H9 (cell line): ENCODE measurements around the gene PCYT2. TPM values are rescaled to one million over a fixed set of nuclear protein-coding genes. Genes with fewer than 3 reads are reported as not detected.

Source experiments
- DNase-seq: peaks from one replicate; pipeline ENCODE4 v3.0.0-alpha.2; 2017
- H2AFZ ChIP-seq: one replicate; pipeline ENCODE4 v1.6.1; 2013; ENCODE audit warnings: mild to moderate bottlenecking, low read length, control low read depth, moderate library complexity
- H2AK5ac ChIP-seq: 2 replicates; pipeline ENCODE4 v1.6.1; 2013; ENCODE audit warnings: low read length, control low read depth, mixed read lengths; ENCODE audit not compliant: insufficient read length
- H2BK120ac ChIP-seq: one replicate; pipeline ENCODE4 v1.6.1; 2013; ENCODE audit warnings: low read depth, mild to moderate bottlenecking, low read length, control low read depth, inconsistent platforms; ENCODE audit not compliant: poor library complexity, severe bottlenecking
- H2BK12ac ChIP-seq: 2 replicates; pipeline ENCODE4 v1.6.1; 2013; ENCODE audit warnings: low read length, control low read depth, mixed read lengths, low read depth; ENCODE audit not compliant: insufficient read length
- H2BK15ac ChIP-seq: 2 replicates; pipeline ENCODE4 v1.6.1; 2013; ENCODE audit warnings: low read depth, low read length, control low read depth
- H2BK20ac ChIP-seq: one replicate; pipeline ENCODE4 v1.6.1; 2013; ENCODE audit warnings: low read depth, mild to moderate bottlenecking, low read length, control low read depth, inconsistent platforms; ENCODE audit not compliant: poor library complexity, severe bottlenecking
- H2BK5ac ChIP-seq: 2 replicates; pipeline ENCODE4 v1.6.1; 2013; ENCODE audit warnings: low read length, control low read depth, mixed read lengths; ENCODE audit not compliant: insufficient read length
- H3K14ac ChIP-seq: 2 replicates; pipeline ENCODE4 v1.6.1; 2013; ENCODE audit warnings: low read length, control low read depth; ENCODE audit not compliant: insufficient read depth
- H3K18ac ChIP-seq: 2 replicates; pipeline ENCODE4 v1.6.1; 2013; ENCODE audit warnings: low read depth, mild to moderate bottlenecking, mixed read lengths, low read length, control low read depth; ENCODE audit not compliant: insufficient read length
- H3K23ac ChIP-seq: 2 replicates; pipeline ENCODE4 v1.6.1; 2013; ENCODE audit warnings: low read length, control low read depth, mixed read lengths, low read depth; ENCODE audit not compliant: insufficient read length
- H3K23me2 ChIP-seq: 2 replicates; pipeline ENCODE4 v1.6.1; 2013; ENCODE audit warnings: low read depth, mild to moderate bottlenecking, mixed read lengths, low read length, control low read depth; ENCODE audit not compliant: insufficient read length, poor library complexity, severe bottlenecking
- H3K27ac ChIP-seq: 2 replicates; pipeline ENCODE4 v1.5.1; 2013; ENCODE audit warnings: low read length, control low read depth, mixed read lengths, low read depth; ENCODE audit not compliant: insufficient read length
- H3K27me3 ChIP-seq: 2 replicates; pipeline ENCODE4 v1.6.1; 2013; ENCODE audit warnings: low read length, control low read depth, inconsistent platforms; ENCODE audit not compliant: insufficient read depth
- H3K4ac ChIP-seq: 2 replicates; pipeline ENCODE4 v1.6.1; 2013; ENCODE audit warnings: low read depth, mild to moderate bottlenecking, control low read depth, inconsistent platforms, low read length, moderate library complexity
- H3K4me1 ChIP-seq: 2 replicates; pipeline ENCODE4 v1.6.1; 2013; ENCODE audit warnings: low read length, control low read depth, inconsistent platforms; ENCODE audit not compliant: insufficient read depth
- H3K4me2 ChIP-seq: 2 replicates; pipeline ENCODE4 v1.6.1; 2013; ENCODE audit warnings: low read length, control low read depth, mixed read lengths; ENCODE audit not compliant: insufficient read length, insufficient read depth
- H3K56ac ChIP-seq: 2 replicates; pipeline ENCODE4 v1.6.1; 2013; ENCODE audit warnings: low read depth, mild to moderate bottlenecking, mixed read lengths, low read length, control low read depth; ENCODE audit not compliant: insufficient read length
- H3K79me1 ChIP-seq: 2 replicates; pipeline ENCODE4 v1.6.1; 2013; ENCODE audit warnings: low read depth, mild to moderate bottlenecking, moderate library complexity, low read length, control low read depth, inconsistent platforms; ENCODE audit not compliant: insufficient read depth, poor library complexity, severe bottlenecking
- H3K79me2 ChIP-seq: 2 replicates; pipeline ENCODE4 v1.6.1; 2013; ENCODE audit warnings: low read length, control low read depth, inconsistent platforms; ENCODE audit not compliant: insufficient read depth
- H3K9ac ChIP-seq: 2 replicates; pipeline ENCODE4 v1.6.1; 2013; ENCODE audit warnings: low read length, control low read depth, mixed read lengths; ENCODE audit not compliant: insufficient read length; ENCODE audit errors: extremely low read depth
- H3K9me3 ChIP-seq: one replicate; pipeline ENCODE4 v1.6.1; 2013; ENCODE audit warnings: low read depth, low read length, inconsistent platforms; ENCODE audit not compliant: control insufficient read depth
- H3T11ph ChIP-seq: one replicate; pipeline ENCODE4 v1.6.1; 2013; ENCODE audit warnings: mild to moderate bottlenecking, low read length, control low read depth, inconsistent platforms
- H4K20me1 ChIP-seq: one replicate; pipeline ENCODE4 v1.6.1; 2013; ENCODE audit not compliant: control insufficient read depth, insufficient read length, insufficient read depth
- H4K5ac ChIP-seq: 2 replicates; pipeline ENCODE4 v1.6.1; 2013; ENCODE audit warnings: low read depth, mild to moderate bottlenecking, mixed read lengths, low read length, control low read depth; ENCODE audit not compliant: insufficient read length
- H4K8ac ChIP-seq: replicated peaks from 2 replicates; pipeline ENCODE4 v1.6.1; 2013; ENCODE audit warnings: low read length, control low read depth, mixed read lengths, low read depth; ENCODE audit not compliant: insufficient read length
- H4K91ac ChIP-seq: 2 replicates; pipeline ENCODE4 v1.6.1; 2013; ENCODE audit warnings: low read depth, mild to moderate bottlenecking, moderate library complexity, mixed read lengths, low read length, control low read depth; ENCODE audit not compliant: insufficient read length
- H3K27ac Mint-ChIP-seq, 3 experiments: 2 replicates in 2 of 3; 3 replicates in 1 of 3; pipeline ENCODE4 v1.8.0; 2020 to 2021; ENCODE audit warnings: mixed read lengths in 3 of 3, mild to moderate bottlenecking in 1 of 3, moderate library complexity in 1 of 3
- H3K27me3 Mint-ChIP-seq: 2 replicates; pipeline ENCODE4 v1.8.0; 2021; ENCODE audit warnings: low read depth, mild to moderate bottlenecking, moderate library complexity, mixed read lengths
- H3K36me3 Mint-ChIP-seq, 3 experiments: 2 replicates in 2 of 3; 3 replicates in 1 of 3; pipeline ENCODE4 v1.8.0; 2020 to 2021; ENCODE audit warnings: low read depth in 3 of 3, mixed read lengths in 3 of 3; ENCODE audit not compliant: insufficient read depth in 1 of 3
- H3K4me1 Mint-ChIP-seq, 2 experiments: 2 replicates each; pipeline ENCODE4 v1.8.0; 2020; ENCODE audit warnings: mixed read lengths in 2 of 2
- H3K4me3 Mint-ChIP-seq, 2 experiments: 2 replicates in 1 of 2; 3 replicates in 1 of 2; pipeline ENCODE4 v1.8.0; 2020 to 2021; ENCODE audit warnings: mild to moderate bottlenecking in 2 of 2, mixed read lengths in 2 of 2, moderate library complexity in 1 of 2
- H3K9me3 Mint-ChIP-seq, 2 experiments: 2 replicates in 1 of 2; 3 replicates in 1 of 2; pipeline ENCODE4 v1.8.0; 2020; ENCODE audit warnings: mild to moderate bottlenecking in 2 of 2, mixed read lengths in 2 of 2, moderate library complexity in 1 of 2
- CTCF ChIP-seq: fragments of 200-600 bp; sonication (generic); conservative IDR thresholded peaks from 3 replicates; pipeline ENCODE4 v1.8.0; 2021; ENCODE audit warnings: antibody characterized with exemption, mild to moderate bottlenecking
- WGBS: extraction: QIAGEN DNeasy Blood & Tissue Kit; methylation state at CpG from one replicate; pipeline ENCODE4 v1.1.7; 2013; ENCODE audit warnings: missing lambda C conversion rate, low lambda C conversion rate, mixed read lengths; ENCODE audit not compliant: insufficient read length; ENCODE audit errors: extremely low coverage; 5-methylcytosine and 5-hydroxymethylcytosine counted together
- total RNA-seq: library from RNA; stranded (reverse); gene quantifications from 2 replicates; pipeline ENCODE4 v1.2.1, GENCODE V29; 2021

The PCYT2 gene
- total RNA-seq, 1 experiment from 2014 or later, result 24.5 TPM

GRCh38 chr17:81905993-81906392, 5.2 kb downstream of the PCYT2 start:
- H2BK12ac ChIP-seq, result no peak overlapping the region
- H4K20me1 ChIP-seq, result no peaks in the 10 kb centered on the region
- H3K27ac Mint-ChIP-seq, result no peak overlapping the region
- no peak overlapping the region for H2BK5ac ChIP-seq
- no peak overlapping the region for H3K56ac ChIP-seq
- no peak overlapping the region for H3K27ac ChIP-seq
- no peak overlapping the region for H3T11ph ChIP-seq
- H3K9me3 ChIP-seq, result no peaks in the 10 kb centered on the region
- H4K91ac ChIP-seq, result no peak overlapping the region
- no CpG with 5 or more reads among the region's 10 CpGs for WGBS
- no peak overlapping the region for H3K4ac ChIP-seq
- no peak overlapping the region for H2AFZ ChIP-seq
- peaks cover 7% of the 10 kb centered on the region for H3K27me3 Mint-ChIP-seq
- H3K9ac ChIP-seq, result no peak overlapping the region
- no peak overlapping the region for H2BK120ac ChIP-seq
- H2BK15ac ChIP-seq, result no peak overlapping the region
- H3K4me2 ChIP-seq, result no peak overlapping the region
- no peak overlapping the region for H3K18ac ChIP-seq
- H3K79me1 ChIP-seq, result no peaks in the 10 kb centered on the region
- no peak overlapping the region for H4K8ac ChIP-seq
- no peak overlapping the region for H3K23ac ChIP-seq
- H3K4me1 Mint-ChIP-seq, result peaks cover 0 to 5% of the 10 kb centered on the region in 2 experiments; a peak in 3 of 4 replicates
- H3K14ac ChIP-seq, result no peak overlapping the region
- no peak overlapping the region for H2BK20ac ChIP-seq
- H3K4me1 ChIP-seq, result no peaks in the 10 kb centered on the region
- H3K36me3 Mint-ChIP-seq, result peaks cover 0 to 12% (median 4%) of the 10 kb centered on the region in 3 experiments; a peak in 4 of 7 replicates
- no peak for TF ChIP-seq CTCF
- no peaks in the 10 kb centered on the region; the same call in 1 of the 2 replicates for H3K27me3 ChIP-seq
- H3K23me2 ChIP-seq, result peaks cover 17% of the 10 kb centered on the region
- H3K4me3 Mint-ChIP-seq, result no peak overlapping the region
- no peaks in the 10 kb centered on the region for H3K79me2 ChIP-seq
- H2AK5ac ChIP-seq, result no peak overlapping the region
- H4K5ac ChIP-seq, result no peak overlapping the region
- DNase-seq, result no peak
- H3K9me3 Mint-ChIP-seq, result no peaks in the 10 kb centered on the region
